GM18861 (cell line): Measurements from ENCODE around the gene FUT3.
"Not testable (repeated sequence)": the region's sequence is repeated elsewhere in the genome, so short reads cannot be mapped to it uniquely, and the experiment has no call there.

Source experiments
- ATAC-seq: cut with Tn5 transposase; IDR thresholded peaks from one replicate; pipeline ENCODE4 v1.9.1; 2021; ENCODE audit not compliant: unreplicated experiment

The FUT3 gene

GRCh38 chr19:5850189-5850588 lies 1.1 kb downstream of the FUT3 start:
- ATAC-seq, result no peak

- not testable (repeated sequence) for ATAC-seq
Measured at GRCh38 chr19:5848621-5849020, 2.6 kb downstream of the FUT3 start.

- ATAC-seq, result not testable (repeated sequence)
Measured at GRCh38 chr19:5847846-5848245, 3.4 kb downstream of the FUT3 start.

- no peak for ATAC-seq
Measured at GRCh38 chr19:5844456-5845433, 6.5 kb downstream of the FUT3 start.

GRCh38 chr19:5843295-5843927 lies 7.8 kb downstream of the FUT3 start:
- no peak for ATAC-seq

GRCh38 chr19:5841735-5842111 lies 9.5 kb downstream of the FUT3 start:
- not testable (repeated sequence) for ATAC-seq

GRCh38 chr19:5839065-5840017 lies 11.9 kb downstream of the FUT3 start, which contains the start of gene FUT6:
Gene FUT6 (minus strand): TSS chr19:5839702. CDS start chr19:5832567, 7,135 bp downstream.
- ATAC-seq, result no peak

GRCh38 chr19:5838353-5839064 lies 12.7 kb downstream of the FUT3 start:
- no peak for ATAC-seq

GRCh38 chr19:5837761-5838352 lies 13.4 kb downstream of the FUT3 start:
- no peak for ATAC-seq

- ATAC-seq, result no peak
Measured at GRCh38 chr19:5832527-5833216, 18.6 kb downstream of the FUT3 start.

GRCh38 chr19:5832061-5832460 lies 19.2 kb downstream of the FUT3 start:
- ATAC-seq, result no peak

- no peak for ATAC-seq
Measured at GRCh38 chr19:5831159-5831558, 20.1 kb downstream of the FUT3 start.

- ATAC-seq, result no peak
Measured at GRCh38 chr19:5829567-5830310, 21.5 kb downstream of the FUT3 start.

- no peak for ATAC-seq
Measured at GRCh38 chr19:5828661-5829566, 22.3 kb downstream of the FUT3 start.

GRCh38 chr19:5827891-5828660 lies 23.2 kb downstream of the FUT3 start:
- peak; percentile 79 for ATAC-seq

GRCh38 chr19:5827342-5827890 lies 23.8 kb downstream of the FUT3 start:
- ATAC-seq, result no peak
